ENCODE results near the gene C16orf89.
"Not testable (repeated sequence)": the region's sequence is repeated elsewhere in the genome, so short reads cannot be mapped to it uniquely, and the experiment has no call there.

GRCh38 chr16:5093081-5093480 lies 27.3 kb upstream of the C16orf89 start:
- TF ChIP-seq POLR2A (IDR thresholded peaks at IDR 0.05; ENCODE audit: low read length); GATA1 (IDR thresholded peaks at IDR 0.05; ENCODE audit: low read depth, low read length): not testable (repeated sequence)
